B cell (primary cell): ENCODE data around the gene SYCE3. TPM values are rescaled to one million over a fixed set of nuclear protein-coding genes. Genes with fewer than 3 reads are reported as not detected.
"Not testable (repeated sequence)": the region's sequence is repeated elsewhere in the genome, so short reads cannot be mapped to it uniquely, and the experiment has no call there.

ENCODE experiments used
- ATAC-seq: fragments of 200-7000 bp; cut with Tn5 transposase; one replicate; pipeline ENCODE4 v1.10.0; 2021; ENCODE audit warnings: low read depth, mild to moderate bottlenecking, moderate number of reproducible peaks, moderate library complexity
- CTCF ChIA-PET: fragments of 350-600 bp; sonication (Branson Sonifier 250); formaldehyde crosslinking; loops from one replicate; lab custom pipeline; 2021; ENCODE audit warnings: antibody characterized with exemption, inconsistent platforms; lab: Charles Lee
- POLR2A ChIA-PET: fragments of 350-600 bp; sonication (Branson Sonifier 250); formaldehyde crosslinking; loops from one replicate; lab custom pipeline; 2021; ENCODE audit warnings: antibody characterized with exemption; lab: Charles Lee
- DNase-seq: peaks from one replicate; pipeline ENCODE4 v3.0.0; 2013
- H2AFZ ChIP-seq: 2 replicates; pipeline ENCODE4 v1.6.1; 2012; ENCODE audit warnings: mild to moderate bottlenecking, low read depth, low read length; ENCODE audit not compliant: insufficient read depth, poor library complexity, severe bottlenecking
- H3K27ac ChIP-seq, 2 donors: 1 replicate in 1 of 2; 2 replicates in 1 of 2; pipeline ENCODE4 v1.5.1; 2012 to 2013; ENCODE audit warnings: low read length in 2 of 2, mild to moderate bottlenecking in 2 of 2, moderate library complexity in 1 of 2
- H3K27me3 ChIP-seq, 4 experiments: fragments of 200-600 bp in 1 of 4; sonication (generic) in 1 of 4; replicated peaks in 1 of 4; 1 replicate in 2 of 4; 2 replicates in 2 of 4; pipeline versions ENCODE4 v1.6.1 to v1.7.0; 2013 to 2016; ENCODE audit warnings: low read length in 3 of 4, mild to moderate bottlenecking in 2 of 4, mixed read lengths in 1 of 4, moderate library complexity in 1 of 4; ENCODE audit not compliant: insufficient read depth in 4 of 4, control insufficient read depth in 3 of 4; ENCODE audit errors: control extremely low read depth in 1 of 4
- H3K36me3 ChIP-seq, 2 experiments: replicated peaks in 1 of 2; 1 replicate in 1 of 2; 2 replicates in 1 of 2; pipeline versions ENCODE4 v1.6.1 to v1.7.1; 2013; ENCODE audit warnings: low read length in 1 of 2; ENCODE audit not compliant: insufficient read depth in 2 of 2, control insufficient read depth in 1 of 2; ENCODE audit errors: control extremely low read depth in 1 of 2, extremely low read depth in 1 of 2
- H3K4me1 ChIP-seq, 2 donors: fragments of 200-600 bp in 1 of 2; sonication (generic) in 1 of 2; 1 replicate in 1 of 2; 2 replicates in 1 of 2; pipeline versions ENCODE4 v1.5.1 to v1.6.1; 2013 to 2017; ENCODE audit warnings: low read length in 2 of 2; ENCODE audit not compliant: control insufficient read depth in 2 of 2, insufficient read depth in 2 of 2
- H3K4me2 ChIP-seq: replicated peaks from 2 replicates; pipeline ENCODE3; 2012; ENCODE audit warnings: mild to moderate bottlenecking, low read depth, low read length; ENCODE audit not compliant: poor library complexity, severe bottlenecking
- H3K4me3 ChIP-seq, 5 experiments: fragments of 200-600 bp in 1 of 5; sonication (generic) in 1 of 5; 1 replicate in 3 of 5; 2 replicates in 2 of 5; pipeline versions ENCODE4 v1.5.1 to v1.7.0; 2011 to 2016; ENCODE audit warnings: low read length in 4 of 5, mild to moderate bottlenecking in 4 of 5, low read depth in 2 of 5, control low read depth in 1 of 5, moderate library complexity in 1 of 5; ENCODE audit not compliant: insufficient read depth in 1 of 5; ENCODE audit errors: control extremely low read depth in 1 of 5, extremely low read depth in 1 of 5
- H3K79me2 ChIP-seq: fragments of 200-600 bp; sonication (generic); one replicate; pipeline ENCODE4 v1.6.0; 2016; ENCODE audit warnings: low read length; ENCODE audit not compliant: control insufficient read depth, insufficient read depth
- H3K9ac ChIP-seq: fragments of 200-600 bp; sonication (generic); 2 replicates; pipeline ENCODE4 v1.6.1; 2017; ENCODE audit warnings: mild to moderate bottlenecking, low read length, moderate library complexity
- H3K9me3 ChIP-seq, 3 donors: one replicate each; pipeline versions ENCODE4 v1.6.1 to v1.7.1; 2013; ENCODE audit warnings: low read length in 2 of 3; ENCODE audit not compliant: control insufficient read depth in 2 of 3, insufficient read depth in 1 of 3; ENCODE audit errors: control extremely low read depth in 1 of 3
- H4K20me1 ChIP-seq: 2 replicates; pipeline ENCODE4 v1.6.0; 2012; ENCODE audit warnings: mild to moderate bottlenecking, low read length; ENCODE audit not compliant: insufficient read depth, control insufficient read depth, poor library complexity, severe bottlenecking
- H3K27ac Mint-ChIP-seq: one replicate; pipeline ENCODE4 v1.8.0; 2021; ENCODE audit warnings: mixed read lengths
- H3K27me3 Mint-ChIP-seq: one replicate; pipeline ENCODE4 v1.8.0; 2021; ENCODE audit warnings: mixed read lengths
- H3K4me1 Mint-ChIP-seq: one replicate; pipeline ENCODE4 v1.8.0; 2021; ENCODE audit warnings: mixed read lengths
- H3K4me3 Mint-ChIP-seq: one replicate; pipeline ENCODE4 v1.8.0; 2021; ENCODE audit warnings: mixed read lengths
- H3K9me3 Mint-ChIP-seq: one replicate; pipeline ENCODE4 v1.8.0; 2022; ENCODE audit warnings: mixed read lengths; ENCODE audit not compliant: insufficient read depth
- EZH2 ChIP-seq: IDR thresholded peaks from 2 replicates; pipeline ENCODE4 v1.6.1; 2012; ENCODE audit warnings: borderline replicate concordance, low read depth, mild to moderate bottlenecking, moderate library complexity, low read length; ENCODE audit not compliant: insufficient read depth, poor library complexity, severe bottlenecking
- WGBS: methylation state at CpG from one replicate; pipeline ENCODE4 v1.1.5; 2013; ENCODE audit warnings: missing lambda C conversion rate; ENCODE audit not compliant: insufficient coverage; 5-methylcytosine and 5-hydroxymethylcytosine counted together
- intact Hi-C: fragments of 100-400 bp; cut with micrococcal nuclease; formaldehyde crosslinking; loops from one replicate; pipeline ENCODE4 v1.10.0; 2022
- polyA plus RNA-seq: library from polyadenylated mRNA; depleted of rRNA; stranded (reverse); fragments of >200 nt; gene quantifications from 2 replicates; pipeline ENCODE4 v1.2.3, GENCODE V29; 2012
- total RNA-seq, 2 donors: library from RNA; stranded (reverse); fragments of 120-200 nt in 1 of 2; gene quantifications; 1 replicate in 1 of 2; 2 replicates in 1 of 2; pipeline versions ENCODE4 v1.2.3 to v1.2.4, GENCODE V29; 2013 to 2022
- TF ChIP-seq, protein P1 (sequence below): fragments of 200-600 bp; IDR thresholded peaks from one replicate; pipeline ENCODE4 v1.8.0; 2022; ENCODE audit warnings: antibody characterized with exemption, mild to moderate bottlenecking

SYCE3 gene
- total and polyA plus RNA-seq, 2 donors (not counting 1 experiment from before 2014, with no cell fraction given) = not detected

DNA sequence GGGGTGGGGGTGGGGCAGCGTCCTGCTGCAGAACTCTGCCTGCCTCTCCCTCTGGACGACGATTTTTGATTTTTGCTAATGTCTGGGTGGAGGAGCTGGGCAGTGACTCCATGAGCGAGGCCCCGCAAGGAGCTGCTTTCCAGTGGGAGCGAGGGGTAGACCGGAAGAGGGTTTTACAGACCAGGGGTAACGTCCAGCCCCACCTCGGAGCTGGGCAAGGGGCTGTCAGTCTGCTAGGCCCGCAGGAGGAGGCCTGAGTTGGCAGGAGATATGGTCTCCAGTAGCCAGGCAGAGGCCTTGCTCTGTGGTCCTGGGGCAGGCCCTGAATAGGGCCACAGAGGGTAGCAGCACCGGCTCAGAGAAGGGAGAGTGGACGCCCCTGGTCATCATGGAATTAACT lies 46.9 kb upstream of the SYCE3 start:
- TF ChIP-seq, protein P1, sequence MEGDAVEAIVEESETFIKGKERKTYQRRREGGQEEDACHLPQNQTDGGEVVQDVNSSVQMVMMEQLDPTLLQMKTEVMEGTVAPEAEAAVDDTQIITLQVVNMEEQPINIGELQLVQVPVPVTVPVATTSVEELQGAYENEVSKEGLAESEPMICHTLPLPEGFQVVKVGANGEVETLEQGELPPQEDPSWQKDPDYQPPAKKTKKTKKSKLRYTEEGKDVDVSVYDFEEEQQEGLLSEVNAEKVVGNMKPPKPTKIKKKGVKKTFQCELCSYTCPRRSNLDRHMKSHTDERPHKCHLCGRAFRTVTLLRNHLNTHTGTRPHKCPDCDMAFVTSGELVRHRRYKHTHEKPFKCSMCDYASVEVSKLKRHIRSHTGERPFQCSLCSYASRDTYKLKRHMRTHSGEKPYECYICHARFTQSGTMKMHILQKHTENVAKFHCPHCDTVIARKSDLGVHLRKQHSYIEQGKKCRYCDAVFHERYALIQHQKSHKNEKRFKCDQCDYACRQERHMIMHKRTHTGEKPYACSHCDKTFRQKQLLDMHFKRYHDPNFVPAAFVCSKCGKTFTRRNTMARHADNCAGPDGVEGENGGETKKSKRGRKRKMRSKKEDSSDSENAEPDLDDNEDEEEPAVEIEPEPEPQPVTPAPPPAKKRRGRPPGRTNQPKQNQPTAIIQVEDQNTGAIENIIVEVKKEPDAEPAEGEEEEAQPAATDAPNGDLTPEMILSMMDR = no peak
- no peak for TF ChIP-seq EZH2
- H3K27me3 ChIP-seq = peaks cover 0 to 46% (median 3%) of the 10 kb centered on the region in 4 experiments
- H3K79me2 ChIP-seq = no peaks in the 10 kb centered on the region
- H3K9ac ChIP-seq = no peak overlapping the region
- no peak overlapping the region for H3K4me3 Mint-ChIP-seq
- H4K20me1 ChIP-seq = no peaks in the 10 kb centered on the region
- no peak overlapping the region for H3K4me2 ChIP-seq
- H3K9me3 Mint-ChIP-seq = no peaks in the 10 kb centered on the region
- H3K36me3 ChIP-seq = no peaks in the 10 kb centered on the region
- H3K27ac Mint-ChIP-seq = no peak overlapping the region
- intact Hi-C loops = no loop called here
- peaks cover 43% of the 10 kb centered on the region for H3K27me3 Mint-ChIP-seq
- H3K4me1 Mint-ChIP-seq = peaks cover 1% of the 10 kb centered on the region
- no peaks in the 10 kb centered on the region for H3K4me1 ChIP-seq
- POLR2A ChIA-PET = no interaction called here
- no peak overlapping the region for H3K27ac ChIP-seq
- ATAC-seq = no peak
- H3K9me3 ChIP-seq = peaks cover 0 to 9% (median 0%) of the 10 kb centered on the region in 3 donors
- DNase-seq = no peak
- 90% methylated on average over 12 of the region's 12 CpGs for WGBS
- no peak overlapping the region for H2AFZ ChIP-seq
- CTCF ChIA-PET = no interaction called here
- H3K4me3 ChIP-seq = no peak overlapping the region

DNA sequence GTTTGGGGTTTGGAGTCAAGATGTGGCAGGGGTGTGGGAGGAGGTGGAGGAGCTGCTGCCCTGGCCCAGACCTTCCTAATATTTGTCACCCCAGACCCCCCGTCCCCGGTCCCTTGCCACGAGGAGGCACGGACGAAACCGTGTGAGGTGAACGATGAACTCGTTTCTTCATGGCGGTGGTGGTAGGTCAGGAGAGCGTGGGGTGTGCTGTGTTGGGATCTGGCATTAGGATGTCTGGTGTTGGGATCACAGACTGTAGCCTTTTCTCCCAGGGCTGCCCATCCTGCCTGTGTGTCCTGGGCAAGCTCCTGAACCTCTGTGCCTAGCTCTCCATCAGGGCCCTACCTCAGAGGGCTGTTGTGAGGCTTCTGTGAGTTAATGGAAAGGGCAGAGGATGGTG lies 46.3 kb upstream of the SYCE3 start:
- no peaks in the 10 kb centered on the region for H4K20me1 ChIP-seq
- peaks cover 0 to 9% (median 0%) of the 10 kb centered on the region in 3 donors for H3K9me3 ChIP-seq
- no peak overlapping the region for H3K4me2 ChIP-seq
- H3K27me3 ChIP-seq = peaks cover 0 to 46% (median 3%) of the 10 kb centered on the region in 4 experiments
- intact Hi-C loops = no loop called here
- no peak overlapping the region for H2AFZ ChIP-seq
- 92% methylated on average over 2 of the region's 10 CpGs for WGBS
- Mint-ChIP-seq H3K9me3 (no peaks in the 10 kb centered on the region), H3K4me3 (no peak overlapping the region), H3K27ac (no peak overlapping the region), H3K4me1 (peaks cover 1% of the 10 kb centered on the region), H3K27me3 (peaks cover 43% of the 10 kb centered on the region)
- ChIA-PET POLR2A (no interaction called here), CTCF (no interaction called here)
- TF ChIP-seq, protein P1 = no peak
- TF ChIP-seq EZH2 = no peak
- no peak overlapping the region for H3K9ac ChIP-seq
- ATAC-seq = no peak
- H3K4me1 ChIP-seq = no peaks in the 10 kb centered on the region
- no peak for DNase-seq
- no peak overlapping the region for H3K4me3 ChIP-seq
- no peaks in the 10 kb centered on the region for H3K79me2 ChIP-seq
- no peak overlapping the region for H3K27ac ChIP-seq
- no peaks in the 10 kb centered on the region for H3K36me3 ChIP-seq

DNA sequence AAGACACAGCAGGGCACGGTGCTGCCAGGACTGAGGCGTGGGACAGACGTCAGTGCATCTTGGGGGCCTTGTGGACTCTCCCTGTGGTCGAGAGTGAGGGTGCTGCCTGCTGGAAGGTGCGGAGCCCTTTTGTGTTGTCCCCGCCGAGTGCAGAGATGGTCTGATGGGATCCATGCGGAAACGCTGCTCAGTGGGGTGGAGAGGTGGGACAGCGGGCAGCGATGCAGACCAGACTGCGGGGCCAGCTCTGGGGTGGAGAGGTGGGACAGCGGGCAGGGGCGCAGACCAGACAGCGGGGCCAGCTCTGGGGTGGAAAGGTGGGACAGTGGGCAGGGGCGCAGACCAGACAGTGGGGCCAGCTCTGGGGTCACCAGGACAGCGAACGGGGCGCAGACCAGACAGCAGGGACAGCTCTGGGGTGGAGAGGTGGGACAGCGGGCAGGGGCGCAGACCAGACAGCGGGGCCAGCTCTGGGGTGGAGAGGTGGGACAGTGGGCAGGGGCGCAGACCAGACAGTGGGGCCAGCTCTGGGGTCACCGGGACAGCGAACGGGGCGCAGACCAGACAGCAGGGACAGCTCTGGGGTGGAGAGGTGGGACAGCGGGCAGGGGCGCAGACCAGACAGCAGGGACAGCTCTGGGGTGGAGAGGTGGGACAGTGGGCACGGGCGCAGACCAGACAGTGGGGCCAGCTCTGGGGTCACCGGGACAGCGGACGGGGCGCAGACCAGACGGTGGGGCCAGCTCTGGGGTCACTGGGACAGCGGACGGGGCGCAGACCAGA lies 45.5 kb upstream of the SYCE3 start:
- H3K4me3 ChIP-seq, H3K79me2 ChIP-seq, CTCF ChIA-PET, H3K27ac Mint-ChIP-seq, H3K27ac ChIP-seq, POLR2A ChIA-PET, H3K4me1 ChIP-seq, H3K4me1 Mint-ChIP-seq, intact Hi-C loops, H3K36me3 ChIP-seq, H3K9me3 ChIP-seq, H3K4me3 Mint-ChIP-seq, H3K4me2 ChIP-seq, H2AFZ ChIP-seq, ATAC-seq, H4K20me1 ChIP-seq, DNase-seq, H3K9ac ChIP-seq, H3K9me3 Mint-ChIP-seq: not testable (repeated sequence)
- H3K27me3 ChIP-seq = peaks cover 0 to 47% (median 5%) of the 10 kb centered on the region in 4 experiments
- WGBS = 88% methylated on average over 34 of the region's 39 CpGs
- peaks cover 40% of the 10 kb centered on the region for H3K27me3 Mint-ChIP-seq
